ENCODE results near the gene KIN. TPM values are rescaled to one million over a fixed set of nuclear protein-coding genes. Genes with fewer than 3 reads are reported as not detected.
A peak's percentile ranks its signal among the peaks of the same experiment; 100 is the strongest.

Gene KIN, protein sequence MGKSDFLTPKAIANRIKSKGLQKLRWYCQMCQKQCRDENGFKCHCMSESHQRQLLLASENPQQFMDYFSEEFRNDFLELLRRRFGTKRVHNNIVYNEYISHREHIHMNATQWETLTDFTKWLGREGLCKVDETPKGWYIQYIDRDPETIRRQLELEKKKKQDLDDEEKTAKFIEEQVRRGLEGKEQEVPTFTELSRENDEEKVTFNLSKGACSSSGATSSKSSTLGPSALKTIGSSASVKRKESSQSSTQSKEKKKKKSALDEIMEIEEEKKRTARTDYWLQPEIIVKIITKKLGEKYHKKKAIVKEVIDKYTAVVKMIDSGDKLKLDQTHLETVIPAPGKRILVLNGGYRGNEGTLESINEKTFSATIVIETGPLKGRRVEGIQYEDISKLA
- polyA plus RNA-seq (2013), result 20.0 and 22.1 TPM in 2 replicates

DNA sequence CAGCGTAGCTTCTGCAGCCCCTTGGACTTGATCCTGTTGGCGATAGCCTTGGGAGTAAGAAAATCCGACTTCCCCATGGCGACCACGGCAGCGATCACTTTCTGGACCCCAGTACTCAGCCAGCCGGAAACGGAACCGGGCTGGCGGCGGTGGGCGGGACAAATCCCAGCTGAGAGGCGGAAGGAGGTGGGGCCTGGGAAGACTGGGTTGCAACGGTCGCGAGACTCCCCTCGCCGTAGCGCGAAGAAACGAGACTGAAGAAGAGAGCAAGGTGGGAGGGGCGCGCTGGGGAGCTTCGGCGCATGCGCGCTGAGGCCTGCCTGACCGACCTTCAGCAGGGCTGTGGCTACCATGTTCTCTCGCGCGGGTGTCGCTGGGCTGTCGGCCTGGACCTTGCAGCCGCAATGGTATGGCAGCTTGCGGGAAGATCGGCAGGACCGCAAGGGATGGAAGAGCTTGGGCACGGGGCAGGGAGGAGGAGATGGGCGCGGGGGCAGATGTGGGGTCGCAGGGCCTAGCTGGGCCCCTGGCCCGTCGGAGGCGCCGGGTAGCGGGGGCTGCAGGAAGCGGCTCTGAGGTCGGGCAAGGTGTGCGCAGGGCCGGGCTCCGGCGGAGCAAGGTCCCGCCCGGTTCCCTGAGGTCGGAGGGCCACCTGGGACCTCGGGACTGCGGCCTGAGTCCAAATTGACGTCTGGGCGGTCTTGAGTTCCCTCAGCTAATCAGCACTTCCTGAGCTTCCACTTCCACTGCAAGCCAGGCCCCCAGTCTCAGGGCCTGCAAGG is at the start of gene KIN, which contains the start of gene ATP5F1C:
KIN (minus strand) TSS at position 137 of the 782 bp plus-strand sequence; CDS start at position 77, 60 bp downstream.
ATP5F1C (plus strand) TSS at position 321 of the 782 bp plus-strand sequence; CDS start at position 352, 31 bp downstream.
- Histone ChIP-seq H3K14ac (ENCODE audit: low read length) (peak within 1 kb of the TSS; percentile 97), H2AFZ (ENCODE audit: insufficient read depth, low read length, poor library complexity) (peak within 1 kb of the TSS; percentile 90), H3K4ac (ENCODE audit: low read depth, low read length) (peak within 1 kb of the TSS; percentile 98), H3K4me3 (ENCODE audit: low read depth, low read length) (peak within 1 kb of the TSS; percentile 94), H3K36me3 (ENCODE audit: control insufficient read depth in 1 of 2, insufficient read depth in 2 of 2, low read length in 2 of 2) (peaks cover 0 to 6% of the 10 kb centered on the region in 2 experiments), H2AK5ac (ENCODE audit: low read length) (peak within 1 kb of the TSS; percentile 91), H4K8ac (ENCODE audit: low read depth, low read length) (peak within 1 kb of the TSS; percentile 99), H3K9ac (ENCODE audit: low read length) (peak within 1 kb of the TSS; percentile 83), H3K4me2 (ENCODE audit: low read length) (peak within 1 kb of the TSS; percentile 92), H3K79me2 (ENCODE audit: control insufficient read depth, insufficient read depth, low read length, poor library complexity) (peaks cover 19% of the 10 kb centered on the region), H3K4me1 (ENCODE audit: control insufficient read depth in 1 of 2, insufficient read depth in 2 of 2, low read length in 2 of 2) (peaks cover 0 to 5% of the 10 kb centered on the region in 2 experiments), H2BK120ac (ENCODE audit: insufficient read depth, low read length, poor library complexity) (peak within 1 kb of the TSS; percentile 86), H2BK12ac (ENCODE audit: low read length) (no peak within 1 kb of the TSS), H3K23ac (ENCODE audit: low read length) (no peak within 1 kb of the TSS), H4K91ac (ENCODE audit: low read depth, low read length) (peak within 1 kb of the TSS; percentile 94), H3K27ac (ENCODE audit: low read depth, low read length) (peak within 1 kb of the TSS; percentile 48), H3K79me1 (ENCODE audit: low read length) (peaks cover 12% of the 10 kb centered on the region), H3K9me3 (ENCODE audit: insufficient read depth, low read depth, low read length) (no peaks in the 10 kb centered on the region), H4K12ac (ENCODE audit: low read depth, low read length) (peak within 1 kb of the TSS; percentile 95), H2BK5ac (ENCODE audit: low read depth, low read length, poor library complexity) (peak within 1 kb of the TSS; percentile 89), H3K27me3 (ENCODE audit: insufficient read depth, low read length) (no peaks in the 10 kb centered on the region), H3K18ac (ENCODE audit: low read length) (peak within 1 kb of the TSS; percentile 98)
- peak; percentile 98 to 99 for DNase-seq
- WGBS (ENCODE audit: extremely low coverage, insufficient coverage, insufficient read length), result no CpG with 5 or more reads among the region's 59 CpGs

DNA sequence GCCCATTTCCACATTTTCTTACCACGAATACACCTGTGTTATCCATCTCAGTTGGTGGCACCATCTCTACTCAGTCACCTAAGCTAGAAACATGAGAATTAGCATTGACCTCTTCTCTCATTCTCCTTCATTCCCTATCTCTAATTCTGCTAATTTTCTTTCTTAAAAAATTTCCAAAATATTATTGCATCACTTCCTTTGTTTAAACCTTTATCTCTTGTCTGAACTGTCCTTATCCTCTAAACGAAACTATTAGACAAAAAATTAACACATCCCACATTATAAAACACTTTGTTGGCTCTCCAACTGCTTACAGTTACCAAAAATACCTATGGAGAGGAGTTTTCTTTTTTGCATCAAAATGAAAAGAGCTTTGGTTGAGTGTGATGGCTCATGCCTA is 48.8 kb upstream of the KIN start:
- H3K9ac ChIP-seq (ENCODE audit: low read length), result no peak overlapping the region
- H3K18ac ChIP-seq (ENCODE audit: low read length), result no peak overlapping the region
- H4K91ac ChIP-seq (ENCODE audit: low read depth, low read length), result no peak overlapping the region
- no peak overlapping the region for H2BK120ac ChIP-seq (ENCODE audit: insufficient read depth, low read length, poor library complexity)
- 100% methylated on average over 1 of the region's 2 CpGs for WGBS (ENCODE audit: extremely low coverage, insufficient coverage, insufficient read length)
- H4K8ac ChIP-seq (ENCODE audit: low read depth, low read length), result no peak overlapping the region
- no peak overlapping the region for H3K4me2 ChIP-seq (ENCODE audit: low read length)
- H4K12ac ChIP-seq (ENCODE audit: low read depth, low read length), result no peak overlapping the region
- H3K4me3 ChIP-seq (ENCODE audit: low read depth, low read length), result no peak overlapping the region
- H3K4me1 ChIP-seq (ENCODE audit: control insufficient read depth in 1 of 2, insufficient read depth in 2 of 2, low read length in 2 of 2), result peaks cover 0 to 3% of the 10 kb centered on the region in 2 experiments
- no peak overlapping the region for H3K23ac ChIP-seq (ENCODE audit: low read length)
- no peak overlapping the region for H2BK5ac ChIP-seq (ENCODE audit: low read depth, low read length, poor library complexity)
- H3K14ac ChIP-seq (ENCODE audit: low read length), result no peak overlapping the region
- peaks cover 0 to 4% of the 10 kb centered on the region in 2 experiments for H3K36me3 ChIP-seq (ENCODE audit: control insufficient read depth in 1 of 2, insufficient read depth in 2 of 2, low read length in 2 of 2)
- H2BK12ac ChIP-seq (ENCODE audit: low read length), result no peak overlapping the region
- no peaks in the 10 kb centered on the region for H3K79me1 ChIP-seq (ENCODE audit: low read length)
- no peak overlapping the region for H2AK5ac ChIP-seq (ENCODE audit: low read length)
- no peak overlapping the region for H3K4ac ChIP-seq (ENCODE audit: low read depth, low read length)
- H3K27me3 ChIP-seq (ENCODE audit: insufficient read depth, low read length), result no peaks in the 10 kb centered on the region
- DNase-seq, result no peak
- H3K27ac ChIP-seq (ENCODE audit: low read depth, low read length), result no peak overlapping the region
- H2AFZ ChIP-seq (ENCODE audit: insufficient read depth, low read length, poor library complexity), result no peak overlapping the region
- H3K9me3 ChIP-seq (ENCODE audit: insufficient read depth, low read depth, low read length), result peaks cover 1% of the 10 kb centered on the region
- no peaks in the 10 kb centered on the region for H3K79me2 ChIP-seq (ENCODE audit: control insufficient read depth, insufficient read depth, low read length, poor library complexity)

DNA sequence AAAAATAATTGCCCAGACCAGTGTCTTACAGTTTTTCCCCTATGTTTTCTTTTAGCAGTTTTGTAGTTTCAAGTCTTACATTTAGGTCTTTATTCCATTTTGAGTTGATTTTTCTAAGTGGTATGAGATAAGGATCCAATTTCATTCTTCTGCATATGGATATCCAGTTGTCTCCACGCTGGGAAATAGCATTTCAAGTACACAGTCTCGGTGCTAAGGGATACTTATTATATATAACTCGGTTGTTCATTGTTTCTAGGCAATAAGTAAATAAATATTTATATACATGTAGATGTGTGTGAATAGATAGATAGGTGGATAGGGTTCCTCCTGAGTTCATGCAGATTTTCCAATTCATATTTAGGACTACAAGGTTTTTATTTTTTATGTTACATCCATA is 46.5 kb upstream of the KIN start:
- Histone ChIP-seq H3K4me1 (ENCODE audit: control insufficient read depth in 1 of 2, insufficient read depth in 2 of 2, low read length in 2 of 2) (peaks cover 0 to 3% of the 10 kb centered on the region in 2 experiments), H2BK5ac (ENCODE audit: low read depth, low read length, poor library complexity) (no peak overlapping the region), H2BK12ac (ENCODE audit: low read length) (no peak overlapping the region), H3K23ac (ENCODE audit: low read length) (no peak overlapping the region), H3K27ac (ENCODE audit: low read depth, low read length) (no peak overlapping the region), H3K14ac (ENCODE audit: low read length) (no peak overlapping the region), H3K18ac (ENCODE audit: low read length) (no peak overlapping the region), H2BK120ac (ENCODE audit: insufficient read depth, low read length, poor library complexity) (no peak overlapping the region), H3K4me2 (ENCODE audit: low read length) (no peak overlapping the region), H4K91ac (ENCODE audit: low read depth, low read length) (no peak overlapping the region), H3K27me3 (ENCODE audit: insufficient read depth, low read length) (no peaks in the 10 kb centered on the region), H2AFZ (ENCODE audit: insufficient read depth, low read length, poor library complexity) (no peak overlapping the region), H4K12ac (ENCODE audit: low read depth, low read length) (no peak overlapping the region), H4K8ac (ENCODE audit: low read depth, low read length) (no peak overlapping the region), H3K9me3 (ENCODE audit: insufficient read depth, low read depth, low read length) (peaks cover 1% of the 10 kb centered on the region), H3K36me3 (ENCODE audit: control insufficient read depth in 1 of 2, insufficient read depth in 2 of 2, low read length in 2 of 2) (peaks cover 0 to 4% of the 10 kb centered on the region in 2 experiments), H3K79me1 (ENCODE audit: low read length) (no peaks in the 10 kb centered on the region), H3K9ac (ENCODE audit: low read length) (no peak overlapping the region), H3K4ac (ENCODE audit: low read depth, low read length) (no peak overlapping the region), H3K4me3 (ENCODE audit: low read depth, low read length) (no peak overlapping the region), H3K79me2 (ENCODE audit: control insufficient read depth, insufficient read depth, low read length, poor library complexity) (no peaks in the 10 kb centered on the region), H2AK5ac (ENCODE audit: low read length) (no peak overlapping the region)
- WGBS (ENCODE audit: extremely low coverage, insufficient coverage, insufficient read length), result no CpG with 5 or more reads among the region's 3 CpGs
- DNase-seq, result no peak

DNA sequence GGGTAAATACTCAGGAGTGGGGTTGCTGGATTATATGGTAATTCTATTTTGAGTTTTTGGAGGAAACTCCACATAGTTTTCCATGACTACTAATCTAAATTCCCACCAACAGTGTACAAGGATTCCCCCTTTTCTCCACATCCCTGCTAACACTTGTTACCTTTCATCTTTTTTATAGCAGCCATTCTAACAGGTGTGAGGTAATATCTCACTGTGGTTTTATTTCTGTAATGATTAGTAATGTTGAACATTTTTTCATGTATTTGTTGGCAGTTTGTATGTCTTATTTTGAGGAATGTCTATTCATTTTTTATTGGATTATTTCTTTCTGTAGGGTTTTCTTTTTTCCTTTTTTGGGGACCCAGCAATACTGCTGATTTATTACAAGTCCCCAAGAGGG is 45.4 kb upstream of the KIN start:
- H3K4me3 ChIP-seq (ENCODE audit: low read depth, low read length), result no peak overlapping the region
- no peak overlapping the region for H2AK5ac ChIP-seq (ENCODE audit: low read length)
- H3K23ac ChIP-seq (ENCODE audit: low read length), result no peak overlapping the region
- no peak overlapping the region for H4K91ac ChIP-seq (ENCODE audit: low read depth, low read length)
- H3K4me2 ChIP-seq (ENCODE audit: low read length), result no peak overlapping the region
- no peak overlapping the region for H3K27ac ChIP-seq (ENCODE audit: low read depth, low read length)
- no peaks in the 10 kb centered on the region for H3K79me1 ChIP-seq (ENCODE audit: low read length)
- H4K8ac ChIP-seq (ENCODE audit: low read depth, low read length), result no peak overlapping the region
- no peak overlapping the region for H2BK5ac ChIP-seq (ENCODE audit: low read depth, low read length, poor library complexity)
- H3K36me3 ChIP-seq (ENCODE audit: control insufficient read depth in 1 of 2, insufficient read depth in 2 of 2, low read length in 2 of 2), result peaks cover 0 to 4% of the 10 kb centered on the region in 2 experiments
- no peak overlapping the region for H3K14ac ChIP-seq (ENCODE audit: low read length)
- H4K12ac ChIP-seq (ENCODE audit: low read depth, low read length), result no peak overlapping the region
- peaks cover 1% of the 10 kb centered on the region for H3K9me3 ChIP-seq (ENCODE audit: insufficient read depth, low read depth, low read length)
- no peak overlapping the region for H2AFZ ChIP-seq (ENCODE audit: insufficient read depth, low read length, poor library complexity)
- H3K4ac ChIP-seq (ENCODE audit: low read depth, low read length), result no peak overlapping the region
- no peak for DNase-seq
- no peaks in the 10 kb centered on the region for H3K27me3 ChIP-seq (ENCODE audit: insufficient read depth, low read length)
- H2BK120ac ChIP-seq (ENCODE audit: insufficient read depth, low read length, poor library complexity), result no peak overlapping the region
- no peak overlapping the region for H2BK12ac ChIP-seq (ENCODE audit: low read length)
- H3K4me1 ChIP-seq (ENCODE audit: control insufficient read depth in 1 of 2, insufficient read depth in 2 of 2, low read length in 2 of 2), result no peaks in the 10 kb centered on the region
- no peak overlapping the region for H3K9ac ChIP-seq (ENCODE audit: low read length)
- no peaks in the 10 kb centered on the region for H3K79me2 ChIP-seq (ENCODE audit: control insufficient read depth, insufficient read depth, low read length, poor library complexity)
- no peak overlapping the region for H3K18ac ChIP-seq (ENCODE audit: low read length)
